ENCODE results near the gene TBC1D9B.
"Not testable (repeated sequence)": the region's sequence is repeated elsewhere in the genome, so short reads cannot be mapped to it uniquely, and the experiment has no call there.

The TBC1D9B gene

GRCh38 chr5:179837076-179838011 is 70.4 kb downstream of the TBC1D9B start:
- no peak for DNase-seq (ENCODE audit: low spot score)

- DNase-seq (ENCODE audit: low spot score) = no peak
Observed at GRCh38 chr5:179836225-179837019, 71.3 kb downstream of the TBC1D9B start.

GRCh38 chr5:179834871-179835270 is 72.8 kb downstream of the TBC1D9B start:
- not testable (repeated sequence) for DNase-seq (ENCODE audit: low spot score)

- no peak for DNase-seq (ENCODE audit: low spot score)
Observed at GRCh38 chr5:179834120-179834519, 73.6 kb downstream of the TBC1D9B start.

- no peak for DNase-seq (ENCODE audit: low spot score)
Observed at GRCh38 chr5:179833709-179834070, 74.0 kb downstream of the TBC1D9B start.

- DNase-seq (ENCODE audit: low spot score) = no peak
Observed at GRCh38 chr5:179833056-179833708, 74.5 kb downstream of the TBC1D9B start.

- no peak for DNase-seq (ENCODE audit: low spot score)
Observed at GRCh38 chr5:179832039-179832745, 75.5 kb downstream of the TBC1D9B start.

GRCh38 chr5:179830818-179831468 is 76.8 kb downstream of the TBC1D9B start:
- no peak for DNase-seq (ENCODE audit: low spot score)

GRCh38 chr5:179829732-179830435 is 77.8 kb downstream of the TBC1D9B start:
- no peak for DNase-seq (ENCODE audit: low spot score)

- DNase-seq (ENCODE audit: low spot score) = no peak
Observed at GRCh38 chr5:179828756-179829421, 78.8 kb downstream of the TBC1D9B start.

- no peak for DNase-seq (ENCODE audit: low spot score)
Observed at GRCh38 chr5:179827680-179828079, 80.0 kb downstream of the TBC1D9B start.

GRCh38 chr5:179825655-179826182 is 82.0 kb downstream of the TBC1D9B start:
- peak; percentile 84 for DNase-seq (ENCODE audit: low spot score)

GRCh38 chr5:179824745-179825112 is 83.0 kb downstream of the TBC1D9B start:
- DNase-seq (ENCODE audit: low spot score) = peak; percentile 68

- no peak for DNase-seq (ENCODE audit: low spot score)
Observed at GRCh38 chr5:179823937-179824744, 83.6 kb downstream of the TBC1D9B start.

GRCh38 chr5:179822444-179822990 is 85.2 kb downstream of the TBC1D9B start:
- no peak for DNase-seq (ENCODE audit: low spot score)

- DNase-seq (ENCODE audit: low spot score) = no peak
Observed at GRCh38 chr5:179822059-179822432, 85.7 kb downstream of the TBC1D9B start.

- peak; percentile 98 for DNase-seq (ENCODE audit: low spot score)
Observed at GRCh38 chr5:179821298-179822058, 86.2 kb downstream of the TBC1D9B start.
